Non-pigmented ciliary epithelial cell (primary cell): ENCODE results near the gene NEMP2.
"Not testable (repeated sequence)": the region's sequence is repeated elsewhere in the genome, so short reads cannot be mapped to it uniquely, and the experiment has no call there.

Experiments used
- DNase-seq: peaks from one replicate; pipeline ENCODE4 v3.0.0-alpha.2; 2010; ENCODE audit warnings: low read depth

The NEMP2 gene

DNA sequence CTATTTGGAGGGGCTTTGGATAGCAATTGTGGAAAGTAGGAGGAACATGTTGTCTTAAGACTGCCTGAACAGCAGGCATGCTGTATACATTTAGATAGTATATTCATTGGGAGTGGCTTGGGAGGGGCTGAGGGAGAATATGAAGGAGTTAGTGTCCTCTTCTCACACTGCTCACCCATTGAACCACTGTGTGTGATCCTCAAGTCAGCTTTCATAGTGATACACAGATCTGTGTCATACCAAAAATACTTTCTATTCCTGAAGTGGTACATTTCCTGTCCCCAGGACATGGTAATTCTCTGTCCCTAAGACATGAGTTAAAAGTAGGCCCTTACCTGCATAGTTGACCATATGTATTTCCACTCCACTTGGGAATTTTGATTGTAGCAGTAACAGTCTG lies 9.6 kb downstream of the NEMP2 start:
- DNase-seq, result no peak

DNA sequence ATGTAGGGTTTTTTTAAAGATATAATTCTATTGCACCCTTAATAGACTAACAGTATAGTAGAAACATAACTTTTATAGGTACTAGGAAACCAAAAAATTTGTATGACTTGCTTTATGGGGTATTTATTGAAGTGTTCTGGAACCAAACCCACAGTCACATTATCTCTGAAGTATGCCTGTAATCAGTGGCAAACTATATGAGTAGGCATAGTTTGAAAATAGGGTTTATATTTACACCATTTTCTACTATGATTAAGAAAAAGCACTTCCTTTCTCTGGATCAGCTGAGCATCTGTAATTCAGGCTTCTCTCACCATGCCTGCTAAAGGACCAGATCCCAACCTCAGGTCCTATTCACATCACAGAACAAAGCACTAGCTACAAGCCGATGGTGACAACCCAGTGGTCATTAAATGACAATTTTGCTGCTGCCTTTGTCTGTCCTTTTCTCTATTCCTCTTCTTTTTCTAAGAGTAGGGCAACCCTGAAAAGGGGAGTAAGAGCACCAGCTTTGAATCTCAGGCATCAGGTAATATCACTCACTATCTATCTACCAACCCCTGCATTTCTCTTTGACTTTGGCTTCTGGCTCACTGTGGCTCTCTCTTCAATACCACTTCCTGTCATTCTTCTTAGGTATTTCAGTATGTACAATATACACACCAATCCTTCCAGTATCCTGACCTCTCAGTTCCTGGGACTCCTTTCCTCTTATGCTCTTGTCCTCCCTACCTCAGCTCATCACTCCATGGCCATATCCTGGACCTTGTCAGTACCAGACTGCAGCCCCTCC lies 14.4 kb downstream of the NEMP2 start:
- no peak for DNase-seq

DNA sequence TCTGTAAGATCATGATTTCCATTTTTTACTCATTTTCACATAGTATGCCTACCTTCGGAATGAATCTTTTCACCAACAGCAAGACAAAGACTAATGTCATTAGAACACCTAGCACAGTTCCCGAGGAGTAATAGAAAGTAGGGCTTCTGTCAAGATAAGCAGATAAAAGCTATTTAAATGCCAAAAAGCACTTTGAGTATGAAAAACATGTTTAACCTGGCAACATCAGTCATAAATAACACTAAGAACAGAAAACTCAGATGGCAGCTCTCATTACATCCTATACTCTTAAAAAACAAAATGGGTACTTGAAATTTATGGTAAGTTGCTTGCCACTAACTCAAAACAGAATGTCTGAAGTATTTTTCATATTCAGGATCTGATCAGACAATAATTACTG lies 17.1 kb downstream of the NEMP2 start:
- no peak for DNase-seq

DNA sequence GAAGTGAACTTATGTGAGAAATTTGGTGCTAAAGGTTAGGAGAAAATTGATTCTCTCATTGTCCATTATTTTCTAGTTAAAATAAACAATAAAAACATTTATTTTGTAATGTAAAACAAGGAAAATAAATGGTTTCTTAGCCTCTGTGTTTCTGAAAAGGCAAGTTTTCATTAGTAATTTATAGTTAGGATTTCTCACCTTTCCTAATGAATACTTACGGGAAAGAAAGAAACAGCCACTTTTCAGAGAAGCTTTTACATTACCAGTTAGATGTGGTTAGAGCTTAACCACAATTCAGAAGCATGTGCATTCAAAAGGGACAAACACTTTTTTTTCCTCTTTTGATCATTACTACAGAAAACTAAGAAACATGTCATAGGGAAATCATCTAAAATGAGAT lies 18.8 kb downstream of the NEMP2 start:
- DNase-seq, result no peak

DNA sequence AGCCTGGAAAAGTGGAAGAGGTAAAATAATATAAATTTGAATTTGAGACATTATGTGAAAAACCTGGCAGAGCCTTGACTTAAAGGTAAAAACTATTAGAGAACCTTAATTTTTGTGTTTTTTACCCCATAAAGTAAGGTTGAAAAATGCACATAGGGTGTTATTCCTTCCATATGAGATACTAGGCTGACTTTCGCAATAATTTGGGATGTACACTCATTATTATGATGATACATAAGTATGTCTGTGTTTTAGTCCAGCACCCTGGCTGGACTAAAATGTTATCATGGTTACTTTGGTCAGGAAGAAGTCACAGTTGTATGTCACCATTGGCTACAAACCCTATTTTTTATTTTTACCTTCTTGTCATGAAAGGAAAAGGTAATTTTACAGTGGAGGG lies 19.8 kb downstream of the NEMP2 start:
- DNase-seq, result no peak

DNA sequence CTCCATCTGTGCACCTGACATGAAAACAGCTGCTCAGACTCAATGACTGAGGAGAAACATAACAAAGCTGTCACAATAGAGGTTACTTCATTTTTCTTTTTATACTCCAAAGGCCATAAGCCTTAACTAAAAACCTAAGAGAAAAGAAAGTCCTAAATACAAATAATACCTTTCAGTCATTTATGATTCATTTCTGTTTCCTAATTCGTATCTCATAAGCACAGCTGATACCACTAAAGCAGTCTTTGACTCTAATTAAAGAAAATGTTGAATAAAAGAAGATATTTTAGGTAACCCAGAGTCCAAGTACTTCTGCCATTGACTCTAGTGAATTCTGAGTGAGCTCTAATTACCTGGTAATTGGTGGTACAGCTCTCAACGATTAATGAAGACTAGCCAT lies 20.6 kb downstream of the NEMP2 start:
- DNase-seq, result no peak

DNA sequence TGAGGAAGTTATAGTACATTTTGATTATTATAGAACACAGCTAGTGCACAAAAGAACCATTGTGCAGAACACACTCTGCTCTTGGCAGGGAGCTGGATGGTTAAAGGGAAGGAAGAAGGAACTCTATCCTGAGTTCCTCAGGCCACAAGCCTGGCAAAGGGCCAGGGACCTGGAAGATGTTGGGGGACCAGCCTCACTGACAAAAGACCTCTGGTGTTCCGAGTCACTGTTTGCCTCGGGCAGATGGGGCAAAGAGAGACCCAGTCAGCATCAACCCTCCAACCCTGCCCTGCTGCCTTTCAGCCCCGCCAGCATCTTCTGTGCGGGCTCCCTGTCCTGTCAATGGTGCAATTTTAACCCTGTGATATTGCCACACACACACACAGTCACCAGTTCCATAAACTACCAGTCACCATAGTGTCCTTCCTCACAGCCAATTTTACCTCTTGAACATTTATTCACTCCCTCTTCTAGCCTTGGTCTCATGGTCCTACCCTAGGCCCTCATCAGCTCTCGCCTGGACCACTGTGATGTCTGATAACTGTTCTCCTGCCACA lies 21.9 kb downstream of the NEMP2 start:
- DNase-seq, result no peak

DNA sequence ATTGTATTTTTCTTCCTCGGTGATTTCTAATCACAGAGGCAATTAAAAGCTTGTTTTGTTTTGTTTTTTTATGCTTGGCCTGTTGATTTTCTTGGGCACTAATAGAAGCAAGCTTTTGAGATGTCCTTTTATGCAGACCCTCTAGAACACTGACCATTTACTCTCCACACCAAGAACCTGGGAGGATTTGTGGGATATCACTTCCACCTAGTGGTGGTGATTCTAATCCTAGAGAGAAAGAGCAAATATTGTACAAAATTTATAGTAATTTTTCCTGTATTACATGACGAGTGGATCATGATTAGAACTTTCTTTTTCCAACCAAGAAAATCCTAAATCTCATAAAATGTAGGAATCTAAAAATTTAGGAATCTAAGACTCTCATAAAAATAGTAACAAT lies 23.4 kb downstream of the NEMP2 start:
- no peak for DNase-seq

DNA sequence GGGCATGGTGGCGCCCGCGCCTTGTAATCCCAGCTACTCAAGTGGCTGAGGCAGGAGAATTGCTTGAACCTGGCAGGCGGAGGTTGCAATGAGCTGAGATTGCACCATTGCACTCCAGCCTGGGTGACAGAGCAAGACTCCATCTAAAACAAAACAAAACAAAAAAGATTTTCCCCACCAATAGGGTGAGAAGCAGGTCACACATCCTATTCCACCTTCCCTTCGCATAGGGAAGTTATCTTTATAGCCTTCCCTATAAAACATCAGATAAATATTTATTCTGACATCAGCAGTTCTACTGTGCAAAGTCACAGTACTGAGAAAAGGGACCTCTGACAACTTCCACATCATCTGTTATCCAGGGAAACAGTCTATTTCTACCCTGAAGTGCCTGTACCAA lies 24.6 kb downstream of the NEMP2 start:
- DNase-seq, result not testable (repeated sequence)

DNA sequence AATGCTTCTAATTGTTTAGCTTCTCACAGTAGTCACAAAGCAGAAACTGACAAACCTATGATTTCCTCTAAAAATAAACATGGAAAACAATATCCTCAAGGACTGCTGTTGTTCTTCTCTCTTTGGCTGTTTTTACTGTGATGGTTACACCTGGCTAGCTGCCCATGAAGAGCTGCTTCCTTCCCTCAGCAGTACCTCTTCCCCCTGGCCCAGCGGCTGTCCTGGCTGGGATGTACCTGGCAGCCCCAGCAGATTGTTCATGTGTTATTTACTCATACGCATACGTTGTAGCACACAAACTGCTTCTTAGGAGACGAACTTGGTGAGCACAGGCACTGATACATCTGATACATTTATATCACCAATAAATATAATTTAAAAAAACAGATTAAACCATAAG lies 27.4 kb downstream of the NEMP2 start:
- DNase-seq, result no peak

DNA sequence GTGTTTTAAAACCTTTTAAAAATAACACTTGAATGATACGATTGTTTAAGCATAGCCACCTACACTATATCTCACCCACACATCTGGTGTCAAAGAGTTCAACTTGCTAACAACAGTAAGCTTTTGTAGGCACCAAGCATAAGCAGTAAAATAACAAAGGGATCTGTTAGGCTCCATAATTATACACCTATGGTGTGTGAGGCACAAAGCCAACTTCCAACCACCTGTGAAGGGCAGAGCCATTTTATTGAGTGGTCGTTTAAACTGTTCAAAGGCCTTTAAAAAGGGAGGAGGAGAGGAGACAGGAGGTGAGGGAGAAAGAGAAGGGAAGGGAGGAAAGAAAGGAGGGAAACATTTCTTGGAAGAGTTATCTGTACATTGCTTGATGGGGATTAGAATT lies 27.9 kb downstream of the NEMP2 start:
- DNase-seq, result no peak

DNA sequence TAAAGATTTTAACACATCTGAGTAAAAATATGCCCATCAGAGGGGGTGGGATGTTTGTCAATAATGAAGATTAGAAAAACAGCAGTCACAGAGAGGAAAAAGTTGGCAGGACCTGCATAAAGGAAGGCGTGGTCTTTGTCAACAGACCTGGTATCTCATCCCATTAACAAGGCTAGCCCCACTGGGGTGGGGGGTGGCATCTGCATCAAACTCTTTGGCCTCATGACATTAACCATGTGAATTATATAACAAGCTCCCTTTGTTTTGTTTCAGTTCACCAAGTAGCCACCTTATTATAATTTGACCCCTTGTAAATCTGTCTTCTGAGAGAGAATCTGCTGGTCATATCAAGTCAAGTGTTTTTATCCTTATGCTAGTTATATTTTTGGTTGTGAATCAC lies 28.8 kb downstream of the NEMP2 start:
- DNase-seq, result no peak

DNA sequence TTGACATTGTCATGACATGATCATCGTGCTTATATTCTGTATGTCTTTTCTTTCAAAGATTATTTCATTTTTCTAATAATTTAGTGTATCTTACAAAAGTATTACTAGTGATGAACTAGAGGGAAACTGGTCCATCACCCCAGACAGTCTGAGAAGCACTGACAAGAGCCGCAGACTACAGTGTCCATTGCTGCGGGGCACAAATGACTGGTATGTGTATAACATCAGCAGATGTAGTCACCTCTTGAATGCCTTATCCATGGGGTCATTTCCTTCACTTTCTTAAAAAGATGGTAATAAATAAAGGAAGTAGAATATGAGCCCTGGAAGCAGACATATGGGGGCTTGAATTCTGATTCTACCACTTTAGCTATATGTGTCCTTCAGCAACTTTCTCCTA lies 29.6 kb downstream of the NEMP2 start:
- no peak for DNase-seq

DNA sequence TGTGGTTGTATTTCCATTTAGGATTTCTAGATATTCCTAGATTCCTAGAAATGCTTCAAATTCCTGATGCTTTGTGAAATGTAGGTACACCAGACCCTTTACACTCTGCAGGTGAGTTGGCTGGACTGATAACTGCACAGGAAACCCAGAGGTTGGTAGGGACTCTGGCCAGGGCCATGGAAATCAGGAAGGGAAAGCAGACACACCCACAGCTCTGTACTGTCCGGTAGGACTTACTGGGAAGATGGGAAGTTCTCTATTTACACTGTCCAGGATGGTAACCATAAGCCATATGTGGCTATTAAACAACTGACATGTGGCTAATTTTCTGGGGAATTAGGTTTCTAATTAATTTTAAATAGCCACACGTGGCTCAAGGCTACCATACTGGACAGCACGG lies 31.4 kb downstream of the NEMP2 start:
- DNase-seq, result no peak

DNA sequence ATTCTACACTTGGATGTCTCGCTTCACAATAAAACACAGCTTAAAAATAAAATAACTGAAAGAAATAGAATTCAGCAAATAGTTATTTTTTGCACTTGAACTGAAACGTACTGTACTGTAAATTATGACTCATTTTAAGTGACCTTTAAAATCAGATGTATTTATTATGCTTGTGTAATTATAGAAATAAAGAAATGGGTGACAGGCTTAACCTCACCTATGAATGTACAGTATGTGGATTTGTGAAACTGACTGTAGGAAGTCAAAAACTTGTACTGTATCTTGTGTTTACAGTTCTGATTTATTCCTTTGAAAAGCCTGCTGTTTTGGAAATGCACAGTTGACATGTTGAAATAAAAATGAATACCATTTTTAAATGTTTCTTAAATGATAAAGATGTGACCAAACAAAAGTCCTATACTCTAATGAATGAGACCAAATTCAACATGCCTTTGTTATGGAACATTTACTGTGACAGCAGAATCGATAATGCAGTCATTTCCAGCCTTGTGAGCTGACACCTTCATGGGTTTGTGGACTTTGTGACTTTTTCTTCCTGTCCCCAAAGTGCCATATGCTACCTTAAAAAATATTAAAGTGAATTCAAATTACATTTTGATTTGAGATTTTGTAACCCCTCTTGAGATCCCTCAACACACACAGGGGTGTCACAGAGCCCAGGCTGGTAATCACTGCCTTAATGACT lies 32.7 kb downstream of the NEMP2 start:
- no peak for DNase-seq

DNA sequence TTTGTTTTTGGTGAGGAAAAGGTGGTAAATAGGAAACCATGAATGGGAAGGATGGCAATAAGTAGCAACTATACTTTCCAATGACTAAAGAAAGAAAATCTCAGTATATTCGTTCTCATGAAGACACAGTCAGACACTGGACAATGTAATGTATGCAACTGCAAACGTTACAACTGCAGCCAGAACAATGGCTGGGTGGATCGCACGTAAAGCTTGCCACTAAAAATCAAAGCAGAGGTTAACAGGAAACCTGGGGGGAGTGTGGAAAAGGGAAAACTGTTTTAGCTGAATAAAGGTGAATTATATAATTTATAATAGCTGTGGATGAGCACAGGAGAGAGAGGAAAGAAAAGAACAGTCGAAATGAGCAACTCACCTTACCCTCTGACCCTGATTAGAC lies 33.3 kb downstream of the NEMP2 start:
- DNase-seq, result no peak

DNA sequence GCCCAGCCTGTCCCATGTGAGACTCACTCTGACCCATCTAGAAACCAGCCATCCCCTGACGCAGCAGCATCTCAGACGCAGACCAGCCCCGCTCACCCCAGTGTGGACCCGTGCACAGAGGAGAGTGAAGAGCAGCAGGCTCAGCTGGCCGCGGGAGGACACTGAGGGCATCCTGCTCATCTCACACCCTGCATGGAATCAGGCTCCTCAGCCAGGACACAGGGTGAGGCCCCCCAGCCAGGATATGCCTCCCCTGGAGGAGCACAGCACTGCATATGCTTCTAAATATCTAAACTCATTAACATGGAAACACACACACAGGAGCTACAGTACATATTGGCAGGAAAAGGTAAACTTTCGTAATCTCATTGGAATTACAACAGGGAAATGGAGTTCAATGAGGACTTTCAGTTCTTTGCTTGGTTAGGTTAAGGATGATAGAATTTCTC lies 34.4 kb downstream of the NEMP2 start:
- no peak for DNase-seq

DNA sequence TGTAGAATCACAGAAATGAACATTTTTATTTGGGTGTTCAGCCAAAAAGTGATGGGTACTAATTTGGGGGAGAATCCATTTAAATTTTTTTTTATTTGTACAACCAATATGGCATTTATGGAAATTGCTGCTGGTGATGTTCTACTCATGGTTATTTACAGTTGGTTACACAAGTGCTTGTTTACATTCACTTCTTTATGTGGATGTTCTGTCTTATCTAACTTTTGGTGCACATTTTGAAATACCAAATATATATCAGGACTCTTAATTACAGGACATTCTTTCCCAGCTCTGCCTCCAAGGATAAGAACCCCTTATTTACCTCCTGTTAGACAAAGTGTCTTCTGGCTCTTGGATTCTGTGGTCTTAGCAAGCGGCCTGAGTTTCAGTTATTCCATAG lies 35.2 kb downstream of the NEMP2 start:
- DNase-seq, result no peak

DNA sequence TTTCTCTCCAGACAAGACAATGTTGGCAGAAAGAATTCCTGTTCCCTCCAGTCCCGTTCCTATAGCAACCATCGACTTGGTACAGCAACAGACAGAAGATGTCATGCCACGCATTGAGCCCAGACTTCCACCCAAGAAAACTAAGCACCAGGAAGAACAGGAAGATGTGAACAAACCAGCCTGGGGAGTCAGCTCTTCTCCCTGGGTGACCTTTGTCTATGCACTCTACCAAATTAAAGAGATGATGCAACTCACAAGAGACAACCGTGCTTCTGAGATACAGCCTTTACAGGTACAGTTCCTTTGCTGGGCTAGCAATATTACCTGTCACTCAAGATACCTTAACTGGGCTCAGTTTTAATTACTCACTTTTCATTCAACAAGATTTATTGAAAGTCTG lies 37.1 kb downstream of the NEMP2 start:
- DNase-seq, result no peak

DNA sequence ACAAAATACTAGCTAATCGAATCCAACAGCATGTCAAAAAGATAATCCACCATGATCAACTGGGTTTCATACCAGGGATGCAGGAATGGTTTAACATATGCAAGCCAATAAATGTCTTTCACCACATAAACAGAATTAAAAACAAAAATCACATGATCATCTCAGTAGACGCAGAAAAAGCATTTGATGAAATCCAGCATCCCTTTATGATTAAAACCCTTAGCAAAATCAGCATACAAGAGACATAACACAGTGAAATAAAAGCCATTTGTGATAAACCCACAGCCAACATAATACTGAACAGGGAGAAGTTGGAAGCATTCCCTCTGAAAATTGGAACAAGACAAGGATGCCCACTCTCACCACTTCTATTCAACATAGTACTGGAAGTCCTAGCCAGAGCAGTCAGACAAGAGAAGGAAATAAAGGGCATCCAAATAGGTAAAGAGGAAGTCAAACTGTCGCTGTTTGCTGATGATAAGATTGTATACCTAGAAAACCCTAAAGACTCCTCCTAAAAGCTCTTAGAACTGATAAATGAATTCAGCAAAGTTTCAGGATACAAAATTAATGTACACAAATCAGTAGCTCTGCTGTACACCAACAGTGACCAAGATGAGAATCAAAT lies 39.8 kb downstream of the NEMP2 start:
- DNase-seq, result not testable (repeated sequence)

DNA sequence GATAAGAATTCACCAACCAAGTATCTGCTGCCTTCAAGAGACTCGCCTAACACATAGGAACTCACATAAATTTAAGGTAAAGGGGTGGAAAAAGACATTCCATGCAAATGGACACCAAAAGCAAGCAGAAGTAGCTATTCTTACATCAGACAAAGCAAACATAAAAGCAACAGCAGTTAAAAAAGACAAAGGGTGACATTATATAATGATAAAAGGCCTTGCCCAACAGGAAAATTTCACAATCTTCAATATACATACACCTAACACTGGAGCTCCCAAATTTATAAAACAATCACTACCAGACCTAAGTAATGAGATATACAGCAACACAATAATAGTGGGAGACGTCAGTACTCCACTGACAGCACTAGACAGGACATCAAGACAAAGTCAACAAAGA lies 41.4 kb downstream of the NEMP2 start:
- no peak for DNase-seq

DNA sequence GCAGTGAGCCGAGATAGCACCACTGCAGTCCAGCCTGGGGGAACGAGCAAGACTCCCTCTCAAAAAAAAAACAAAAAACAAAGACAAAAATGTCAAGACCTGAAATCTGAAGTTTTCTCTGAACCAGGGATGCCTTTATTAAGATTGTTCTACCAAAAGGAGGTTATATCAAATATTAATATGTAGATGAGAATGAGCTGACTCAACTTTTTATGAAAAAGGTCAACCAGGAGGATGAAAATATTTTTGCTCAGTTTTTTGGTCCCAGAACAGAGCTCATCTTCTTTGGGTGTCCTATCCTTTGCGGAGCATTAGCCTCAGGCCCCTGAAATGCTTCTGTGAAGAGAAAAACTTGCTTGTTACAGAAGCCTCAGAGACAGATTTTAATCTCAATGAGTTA lies 44.0 kb downstream of the NEMP2 start:
- DNase-seq, result no peak

DNA sequence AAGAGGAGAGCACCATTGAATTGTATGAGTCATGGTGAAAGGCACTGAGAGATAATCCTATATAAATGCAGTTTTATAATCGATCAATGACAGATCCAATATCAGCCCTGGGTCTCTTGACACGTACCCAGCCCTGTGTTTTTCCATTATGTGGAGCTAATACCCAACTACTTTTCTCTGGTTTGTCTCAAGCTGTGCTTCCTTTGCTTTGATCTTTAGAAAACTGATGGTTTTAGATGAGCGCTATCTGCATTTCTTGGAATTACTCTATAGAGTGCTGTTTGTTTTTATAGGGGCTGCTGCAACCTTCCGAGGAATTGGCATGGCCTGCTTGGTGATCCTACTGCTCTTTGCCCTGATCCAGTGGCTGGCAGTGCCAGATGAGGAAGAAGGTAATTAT lies 45.0 kb downstream of the NEMP2 start:
- no peak for DNase-seq
